ENCODE data around the gene ABLIM2.
"Not testable (repeated sequence)": the region's sequence is repeated elsewhere in the genome, so short reads cannot be mapped to it uniquely, and the experiment has no call there.

ABLIM2 gene

DNA sequence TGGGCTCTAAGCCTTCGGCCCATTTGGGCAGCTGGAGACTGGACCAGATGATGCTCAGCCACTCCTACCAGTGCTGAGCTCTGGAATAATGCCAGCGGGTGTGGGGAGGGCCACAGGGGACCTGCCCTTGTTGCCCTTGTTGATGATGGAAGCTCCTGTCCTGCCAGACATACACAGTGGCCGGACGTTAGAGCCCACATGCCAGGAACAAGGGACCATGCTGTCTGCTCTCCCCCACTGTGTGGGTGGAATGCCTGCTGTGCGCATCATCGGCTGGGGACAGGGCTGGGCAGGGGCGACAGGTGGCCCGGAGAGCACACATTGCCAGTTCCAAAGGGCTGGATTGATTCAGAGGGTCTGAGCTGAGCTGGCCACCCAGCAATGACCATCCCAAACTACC lies 2.0 kb downstream of the ABLIM2 start:
- DNase-seq (ENCODE audit: low spot score) = no peak

- no peak for DNase-seq (ENCODE audit: low spot score)
Measured at GRCh38 chr4:8155660-8156421, 2.8 kb downstream of the ABLIM2 start.

DNA sequence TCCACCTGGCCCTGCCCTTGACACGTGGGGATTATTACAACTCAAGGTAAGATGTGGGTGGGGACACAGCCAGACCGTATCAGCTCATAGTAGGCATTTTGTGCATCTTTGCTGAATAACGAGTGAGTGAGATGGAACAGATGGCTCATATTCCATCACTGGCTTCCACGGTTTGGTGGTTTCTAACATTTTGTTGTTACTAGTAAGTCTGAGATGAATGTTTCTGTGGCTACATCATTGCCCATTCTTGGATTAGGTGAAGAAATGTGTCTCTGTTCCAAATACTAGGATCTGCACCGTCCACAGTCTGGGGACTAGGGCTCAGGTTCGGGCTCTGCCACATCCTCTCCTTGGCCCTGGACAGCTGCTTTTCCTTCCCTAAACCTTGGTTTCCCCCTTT lies 3.6 kb downstream of the ABLIM2 start:
- no peak for DNase-seq (ENCODE audit: low spot score)

DNA sequence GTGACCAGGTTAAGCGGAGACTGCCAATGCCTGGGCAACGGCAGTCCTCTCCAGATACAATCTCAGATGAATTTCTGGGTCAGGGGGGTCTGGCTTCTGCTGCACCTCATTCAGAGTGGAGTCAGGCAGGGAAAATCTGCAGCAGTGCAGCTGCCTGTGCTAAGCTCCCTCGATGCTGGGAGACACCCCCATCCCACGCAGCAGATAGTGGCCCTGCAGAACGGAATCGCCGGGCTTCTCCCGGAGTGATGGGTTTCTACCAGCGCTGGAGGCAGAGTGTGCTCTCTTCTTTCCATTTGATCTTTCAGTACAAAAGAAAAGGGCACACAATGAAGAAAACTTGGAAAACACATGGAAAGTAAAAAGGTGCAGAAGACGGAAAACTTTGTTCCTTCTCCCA lies 5.2 kb downstream of the ABLIM2 start:
- no peak for DNase-seq (ENCODE audit: low spot score)

GRCh38 chr4:8152865-8153257 lies 5.8 kb downstream of the ABLIM2 start:
- DNase-seq (ENCODE audit: low spot score) = no peak

- no peak for DNase-seq (ENCODE audit: low spot score)
Measured at GRCh38 chr4:8152090-8152864, 6.3 kb downstream of the ABLIM2 start.

GRCh38 chr4:8151165-8151650 lies 7.4 kb downstream of the ABLIM2 start:
- DNase-seq (ENCODE audit: low spot score) = no peak

GRCh38 chr4:8150152-8151090 lies 8.2 kb downstream of the ABLIM2 start:
- no peak for DNase-seq (ENCODE audit: low spot score)

DNA sequence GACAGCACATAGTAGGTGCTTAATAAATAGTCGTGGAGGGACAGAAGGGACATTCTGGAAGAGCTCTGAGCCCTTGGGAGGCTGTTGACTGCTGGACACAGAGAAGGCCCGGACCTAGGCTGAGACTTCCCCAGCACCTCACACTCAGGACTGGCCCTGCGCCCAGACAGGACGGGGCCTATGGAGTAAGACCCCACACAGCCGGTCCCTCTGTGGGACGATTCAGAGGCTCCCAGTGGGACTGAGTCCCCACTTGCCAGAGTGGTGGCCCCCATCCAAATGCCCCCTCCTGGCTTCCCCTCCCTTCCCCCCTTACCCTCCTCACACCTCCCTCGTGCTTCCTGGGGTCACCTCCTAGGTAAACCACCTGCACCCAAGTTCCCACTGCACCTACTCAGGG lies 8.9 kb downstream of the ABLIM2 start:
- no peak for DNase-seq (ENCODE audit: low spot score)

- DNase-seq (ENCODE audit: low spot score) = no peak
Measured at GRCh38 chr4:8148785-8149435, 9.7 kb downstream of the ABLIM2 start.

DNA sequence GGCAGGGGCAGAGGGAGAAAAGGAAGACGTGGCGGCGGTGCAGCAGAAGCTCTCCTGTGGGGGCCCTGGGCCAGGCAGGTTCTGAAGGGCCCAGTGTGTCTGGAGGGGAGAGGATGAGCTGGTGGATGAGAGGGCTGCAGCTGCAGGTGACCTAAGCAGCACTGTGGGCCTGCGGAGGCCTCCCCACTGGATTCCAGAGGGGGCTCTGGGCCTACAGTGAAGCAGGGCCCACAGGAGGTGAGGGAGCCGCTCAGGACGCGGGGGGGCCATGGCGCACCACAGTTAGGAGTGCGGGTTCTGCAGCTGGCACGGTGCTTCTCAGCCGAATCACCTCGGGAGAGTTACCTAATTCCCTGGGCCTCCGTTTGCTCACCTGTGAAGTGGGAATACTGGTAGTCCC lies 10.5 kb downstream of the ABLIM2 start:
- no peak for DNase-seq (ENCODE audit: low spot score)

DNA sequence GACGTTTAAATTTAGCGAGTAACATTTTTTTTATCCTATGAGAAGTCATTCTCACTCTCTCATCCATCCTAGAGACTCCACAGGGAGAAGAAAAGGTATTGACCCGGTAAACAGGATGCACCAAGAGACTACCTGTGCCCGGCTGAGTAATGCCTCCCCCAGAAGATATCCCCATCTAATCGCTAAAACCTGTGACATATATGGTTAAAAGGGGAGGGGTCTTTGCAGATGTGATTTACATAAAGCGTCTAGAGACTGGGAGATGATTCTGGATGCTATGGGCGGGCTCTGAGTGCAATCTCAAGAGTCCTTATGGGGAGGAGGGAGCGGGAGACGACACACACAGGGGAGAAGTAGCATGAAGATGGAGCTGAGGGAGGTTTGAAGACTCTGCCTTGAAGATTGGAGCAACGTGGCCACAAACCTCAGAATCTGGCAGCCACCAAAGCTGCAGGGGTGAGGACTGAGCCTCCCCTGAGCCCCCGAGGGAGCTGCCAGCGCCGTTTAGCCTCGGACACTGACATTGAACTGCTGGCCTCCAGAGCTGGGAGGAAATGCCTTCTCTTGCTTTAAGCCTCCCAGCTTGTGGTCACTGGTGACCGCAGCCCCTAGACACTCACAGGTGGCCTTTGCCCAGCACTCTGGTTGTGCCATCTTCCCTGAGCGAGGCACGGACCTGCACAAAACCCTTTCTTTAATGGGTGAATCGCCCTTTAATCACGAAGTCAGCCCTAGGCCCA lies 11.2 kb downstream of the ABLIM2 start:
- no peak for DNase-seq (ENCODE audit: low spot score)

DNA sequence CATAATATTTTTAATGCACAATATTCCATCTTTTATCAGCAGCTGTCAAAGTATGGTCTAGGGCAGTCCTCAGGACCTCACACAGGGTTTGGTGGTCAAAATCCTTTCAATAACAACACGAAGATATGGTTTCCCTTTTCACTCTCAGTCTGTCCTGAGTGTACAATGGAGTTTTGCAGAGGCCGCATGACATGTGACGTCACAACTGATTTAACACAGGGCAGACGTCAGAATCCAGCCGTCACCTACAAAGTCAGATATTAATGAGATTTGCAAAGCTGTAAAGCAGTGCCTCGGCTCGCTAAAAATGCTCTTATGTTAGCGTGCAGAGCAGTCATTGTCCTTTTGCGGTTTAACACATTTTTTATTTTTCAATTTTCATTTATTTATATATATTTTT lies 12.5 kb downstream of the ABLIM2 start:
- DNase-seq (ENCODE audit: low spot score) = no peak

GRCh38 chr4:8144359-8144758 lies 14.3 kb downstream of the ABLIM2 start:
- DNase-seq (ENCODE audit: low spot score) = no peak

DNA sequence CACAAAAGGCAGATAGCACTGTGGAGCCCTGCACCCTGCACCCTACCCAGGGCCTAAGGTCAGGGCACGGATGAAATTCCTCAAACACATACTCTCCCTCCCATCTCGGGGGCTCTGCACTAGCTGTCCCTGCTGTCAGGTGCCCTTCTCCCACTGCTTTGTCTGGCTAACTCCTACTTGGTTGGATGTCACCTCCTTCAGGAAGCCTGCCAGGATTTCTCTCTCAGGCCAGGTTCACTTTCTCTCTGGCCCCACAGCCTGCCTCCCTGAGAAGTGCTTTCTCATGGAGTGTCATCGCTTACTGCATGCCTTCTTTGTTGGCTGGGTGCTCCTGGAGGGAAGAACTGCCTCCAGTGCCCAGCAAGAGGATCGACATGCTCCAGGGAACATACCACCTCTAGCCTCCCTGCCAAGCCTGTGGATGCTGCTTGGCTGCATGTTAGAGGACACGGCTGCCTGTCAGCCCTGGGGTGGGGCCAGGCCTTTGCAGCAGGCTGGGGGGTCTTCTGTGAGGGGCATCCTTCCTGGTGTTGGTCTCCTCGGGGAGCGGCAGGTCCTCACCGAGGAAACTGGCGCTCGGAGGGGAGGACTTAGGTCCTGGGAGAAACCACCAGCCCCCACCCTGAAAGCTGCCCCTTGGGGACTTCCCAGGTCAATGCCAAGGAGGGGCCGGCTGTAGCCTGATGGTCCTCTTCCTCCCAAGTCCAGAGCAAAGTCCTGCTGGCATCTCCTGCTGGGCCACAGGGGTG lies 15.0 kb downstream of the ABLIM2 start:
- no peak for DNase-seq (ENCODE audit: low spot score)

- DNase-seq (ENCODE audit: low spot score) = no peak
Measured at GRCh38 chr4:8142556-8142955, 16.1 kb downstream of the ABLIM2 start.

- no peak for DNase-seq (ENCODE audit: low spot score)
Measured at GRCh38 chr4:8141935-8142334, 16.7 kb downstream of the ABLIM2 start.

DNA sequence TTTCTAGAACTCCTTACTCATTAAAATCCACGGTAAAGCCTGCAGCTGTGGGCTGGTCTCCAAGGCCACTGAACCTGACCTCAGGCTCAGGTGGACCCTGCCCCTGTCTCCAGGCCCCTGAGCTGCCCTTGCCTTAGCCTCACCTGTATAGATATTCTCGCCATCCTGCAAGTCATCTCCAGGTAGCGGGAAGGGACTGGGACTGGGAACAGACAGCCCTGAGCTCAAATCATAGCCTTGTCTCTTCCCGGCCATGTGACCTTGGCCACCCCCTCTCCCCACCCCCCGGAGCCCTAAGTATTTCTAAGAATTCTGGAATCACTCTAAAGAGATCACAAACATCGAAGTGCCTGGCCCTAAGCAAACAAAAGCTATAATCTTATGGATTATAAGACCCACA lies 17.7 kb downstream of the ABLIM2 start:
- no peak for DNase-seq (ENCODE audit: low spot score)

DNA sequence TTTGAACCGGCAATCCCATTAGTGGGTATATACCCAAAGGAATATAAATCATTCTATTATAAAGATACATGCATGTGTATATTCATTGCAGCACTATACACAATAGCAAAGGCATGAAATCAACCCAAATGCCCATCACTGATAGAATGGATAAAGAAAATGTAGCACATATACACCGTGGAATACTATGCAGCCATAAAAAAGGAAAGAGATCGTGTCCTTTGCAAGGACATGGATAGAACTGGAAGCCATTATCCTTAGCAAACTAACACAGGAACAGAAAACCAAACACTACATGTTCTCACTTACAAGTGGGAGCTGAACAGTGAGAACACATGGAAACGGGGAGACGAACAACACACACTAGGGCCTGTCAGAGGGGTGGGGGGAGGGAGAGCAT lies 18.9 kb downstream of the ABLIM2 start:
- DNase-seq (ENCODE audit: low spot score) = not testable (repeated sequence)

DNA sequence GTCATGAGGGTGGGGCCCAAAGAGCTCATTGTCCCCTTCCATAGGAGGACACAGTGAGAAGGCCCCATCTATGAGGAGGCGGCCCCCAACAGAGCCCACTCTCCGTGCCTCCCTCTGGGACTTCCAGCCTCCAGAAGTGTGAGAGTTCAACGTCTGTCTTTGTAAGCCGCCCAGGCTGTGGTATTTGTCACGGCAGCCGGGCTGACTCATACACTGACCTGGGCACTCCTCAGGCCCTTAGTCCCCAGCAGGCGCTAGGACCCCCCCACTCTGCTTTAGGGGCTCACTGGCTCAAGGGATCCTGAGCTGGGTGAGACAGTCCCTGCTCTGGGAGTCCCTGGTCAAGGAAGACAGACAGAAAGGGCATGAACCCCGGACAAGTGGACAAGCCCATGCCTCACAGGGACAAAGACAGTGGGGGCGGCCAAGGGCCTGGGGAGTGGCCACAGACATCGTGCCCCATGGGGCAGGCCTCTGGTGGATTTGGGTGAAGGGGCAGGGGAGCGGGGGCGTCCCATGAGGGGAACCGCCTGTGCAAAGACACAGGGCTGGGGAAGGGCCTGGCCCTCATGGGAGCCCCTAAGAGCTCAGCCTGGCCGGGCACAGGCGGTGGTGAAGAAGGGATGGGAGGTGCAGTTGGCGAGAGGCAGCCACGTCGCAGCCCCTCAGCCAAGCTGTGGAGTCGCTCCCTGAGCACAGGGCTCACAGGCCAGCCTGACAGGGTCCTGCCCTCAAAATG lies 21.5 kb downstream of the ABLIM2 start:
- DNase-seq (ENCODE audit: low spot score) = no peak

Data from ecto neural progenitor cell (in vitro differentiated cells).